ENCODE data around the gene DPYD. TPM values are rescaled to one million over a fixed set of nuclear protein-coding genes. Genes with fewer than 3 reads are reported as not detected.

DPYD gene
- total and polyA plus RNA-seq, 10 of the 15 experiments (the other 5 are each of a cell fraction or from before 2014, with no cell fraction given) = 5.7 to 23.8 (median 10.2) TPM

DNA sequence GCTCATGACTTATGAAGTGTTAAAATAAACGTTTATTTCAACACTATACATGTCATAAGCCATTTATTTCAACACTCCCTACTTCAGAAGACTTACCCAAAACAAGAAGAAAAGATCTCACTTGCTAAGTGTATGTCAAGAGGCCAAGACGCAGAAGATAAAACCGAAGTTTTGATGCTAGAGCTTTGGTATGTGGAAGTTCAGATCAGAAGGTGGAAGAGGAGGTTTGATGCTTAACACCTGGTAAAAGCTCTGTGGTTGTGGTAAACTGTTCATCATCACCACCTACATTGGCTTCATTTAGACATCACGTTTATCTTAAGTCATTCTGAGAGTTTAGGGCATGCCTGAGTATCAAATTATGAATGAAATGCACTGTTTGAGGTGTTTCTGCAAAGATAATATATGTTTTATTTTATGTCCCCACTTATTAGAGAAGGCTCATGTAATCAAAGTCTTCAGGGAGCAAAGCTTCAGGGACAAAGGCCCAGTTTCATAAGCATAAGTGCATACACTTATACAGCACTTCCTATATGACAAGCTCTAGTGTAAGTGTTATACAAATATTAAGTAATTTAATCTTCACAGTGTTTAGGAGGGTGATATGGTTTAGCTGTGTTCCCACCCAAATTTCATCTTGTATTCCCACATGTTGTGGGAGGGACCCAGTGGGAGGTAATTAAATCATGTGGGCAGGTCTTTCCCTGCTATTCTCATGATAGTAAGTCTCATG is 665.9 kb downstream of the DPYD start (continued):
- TF ChIP-seq STAT3 (IDR thresholded peaks at IDR 0.05; ENCODE audit: low read depth, low read length) (no peak), ELK1 (IDR thresholded peaks at IDR 0.05; ENCODE audit: low read depth, low read length) (no peak), NKRF (conservative IDR thresholded peaks at IDR 0.05) (no peak), RB1 (IDR thresholded peaks at IDR 0.05; ENCODE audit: borderline replicate concordance) (no peak), PAX8 (IDR thresholded peaks at IDR 0.05) (no peak), ATF7 (IDR thresholded peaks at IDR 0.05; ENCODE audit: low read depth) (peak; percentile 67), TCF12 (IDR thresholded peaks at IDR 0.05; ENCODE audit: low read depth, low read length) (peak; percentile 58; the same call in 1 of the 2 replicates), IRF4 (IDR thresholded peaks at IDR 0.05; ENCODE audit: low read depth, low read length) (no peak), SIN3A (IDR thresholded peaks at IDR 0.05; ENCODE audit: low read depth, low read length) (no peak), RUNX3 (IDR thresholded peaks at IDR 0.05; ENCODE audit: low read length) (peak; percentile 89), ZSCAN29 (IDR thresholded peaks at IDR 0.05) (no peak), RAD51 (IDR thresholded peaks at IDR 0.05) (0 out of 2 replicates have a peak, but pooled peaks have one; percentile 14), CREM (IDR thresholded peaks at IDR 0.05; ENCODE audit: low read depth) (no peak), POLR2A (IDR thresholded peaks at IDR 0.05; ENCODE audit: low read depth, low read length) (no peak), FOS (IDR thresholded peaks at IDR 0.05; ENCODE audit: borderline replicate concordance, extremely low read depth, insufficient read length) (no peak), FOXM1 (IDR thresholded peaks at IDR 0.05; ENCODE audit: low read depth, low read length) (no peak; the same call in 1 of the 2 replicates), GABPA (IDR thresholded peaks at IDR 0.05; ENCODE audit: low read depth) (no peak), RCOR1 (conservative IDR thresholded peaks at IDR 0.05; ENCODE audit: low read depth, low read length) (no peak)
- TF ChIP-seq, protein P1, sequence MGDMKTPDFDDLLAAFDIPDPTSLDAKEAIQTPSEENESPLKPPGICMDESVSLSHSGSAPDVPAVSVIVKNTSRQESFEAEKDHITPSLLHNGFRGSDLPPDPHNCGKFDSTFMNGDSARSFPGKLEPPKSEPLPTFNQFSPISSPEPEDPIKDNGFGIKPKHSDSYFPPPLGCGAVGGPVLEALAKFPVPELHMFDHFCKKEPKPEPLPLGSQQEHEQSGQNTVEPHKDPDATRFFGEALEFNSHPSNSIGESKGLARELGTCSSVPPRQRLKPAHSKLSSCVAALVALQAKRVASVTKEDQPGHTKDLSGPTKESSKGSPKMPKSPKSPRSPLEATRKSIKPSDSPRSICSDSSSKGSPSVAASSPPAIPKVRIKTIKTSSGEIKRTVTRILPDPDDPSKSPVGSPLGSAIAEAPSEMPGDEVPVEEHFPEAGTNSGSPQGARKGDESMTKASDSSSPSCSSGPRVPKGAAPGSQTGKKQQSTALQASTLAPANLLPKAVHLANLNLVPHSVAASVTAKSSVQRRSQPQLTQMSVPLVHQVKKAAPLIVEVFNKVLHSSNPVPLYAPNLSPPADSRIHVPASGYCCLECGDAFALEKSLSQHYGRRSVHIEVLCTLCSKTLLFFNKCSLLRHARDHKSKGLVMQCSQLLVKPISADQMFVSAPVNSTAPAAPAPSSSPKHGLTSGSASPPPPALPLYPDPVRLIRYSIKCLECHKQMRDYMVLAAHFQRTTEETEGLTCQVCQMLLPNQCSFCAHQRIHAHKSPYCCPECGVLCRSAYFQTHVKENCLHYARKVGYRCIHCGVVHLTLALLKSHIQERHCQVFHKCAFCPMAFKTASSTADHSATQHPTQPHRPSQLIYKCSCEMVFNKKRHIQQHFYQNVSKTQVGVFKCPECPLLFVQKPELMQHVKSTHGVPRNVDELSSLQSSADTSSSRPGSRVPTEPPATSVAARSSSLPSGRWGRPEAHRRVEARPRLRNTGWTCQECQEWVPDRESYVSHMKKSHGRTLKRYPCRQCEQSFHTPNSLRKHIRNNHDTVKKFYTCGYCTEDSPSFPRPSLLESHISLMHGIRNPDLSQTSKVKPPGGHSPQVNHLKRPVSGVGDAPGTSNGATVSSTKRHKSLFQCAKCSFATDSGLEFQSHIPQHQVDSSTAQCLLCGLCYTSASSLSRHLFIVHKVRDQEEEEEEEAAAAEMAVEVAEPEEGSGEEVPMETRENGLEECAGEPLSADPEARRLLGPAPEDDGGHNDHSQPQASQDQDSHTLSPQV (IDR thresholded peaks at IDR 0.05) = no peak
- TF ChIP-seq, protein P2, sequence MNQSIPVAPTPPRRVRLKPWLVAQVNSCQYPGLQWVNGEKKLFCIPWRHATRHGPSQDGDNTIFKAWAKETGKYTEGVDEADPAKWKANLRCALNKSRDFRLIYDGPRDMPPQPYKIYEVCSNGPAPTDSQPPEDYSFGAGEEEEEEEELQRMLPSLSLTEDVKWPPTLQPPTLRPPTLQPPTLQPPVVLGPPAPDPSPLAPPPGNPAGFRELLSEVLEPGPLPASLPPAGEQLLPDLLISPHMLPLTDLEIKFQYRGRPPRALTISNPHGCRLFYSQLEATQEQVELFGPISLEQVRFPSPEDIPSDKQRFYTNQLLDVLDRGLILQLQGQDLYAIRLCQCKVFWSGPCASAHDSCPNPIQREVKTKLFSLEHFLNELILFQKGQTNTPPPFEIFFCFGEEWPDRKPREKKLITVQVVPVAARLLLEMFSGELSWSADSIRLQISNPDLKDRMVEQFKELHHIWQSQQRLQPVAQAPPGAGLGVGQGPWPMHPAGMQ (IDR thresholded peaks at IDR 0.05; ENCODE audit: borderline replicate concordance) = no peak
- TF ChIP-seq, protein P3, sequence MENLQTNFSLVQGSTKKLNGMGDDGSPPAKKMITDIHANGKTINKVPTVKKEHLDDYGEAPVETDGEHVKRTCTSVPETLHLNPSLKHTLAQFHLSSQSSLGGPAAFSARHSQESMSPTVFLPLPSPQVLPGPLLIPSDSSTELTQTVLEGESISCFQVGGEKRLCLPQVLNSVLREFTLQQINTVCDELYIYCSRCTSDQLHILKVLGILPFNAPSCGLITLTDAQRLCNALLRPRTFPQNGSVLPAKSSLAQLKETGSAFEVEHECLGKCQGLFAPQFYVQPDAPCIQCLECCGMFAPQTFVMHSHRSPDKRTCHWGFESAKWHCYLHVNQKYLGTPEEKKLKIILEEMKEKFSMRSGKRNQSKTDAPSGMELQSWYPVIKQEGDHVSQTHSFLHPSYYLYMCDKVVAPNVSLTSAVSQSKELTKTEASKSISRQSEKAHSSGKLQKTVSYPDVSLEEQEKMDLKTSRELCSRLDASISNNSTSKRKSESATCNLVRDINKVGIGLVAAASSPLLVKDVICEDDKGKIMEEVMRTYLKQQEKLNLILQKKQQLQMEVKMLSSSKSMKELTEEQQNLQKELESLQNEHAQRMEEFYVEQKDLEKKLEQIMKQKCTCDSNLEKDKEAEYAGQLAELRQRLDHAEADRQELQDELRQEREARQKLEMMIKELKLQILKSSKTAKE (IDR thresholded peaks at IDR 0.05; ENCODE audit: low read depth, poor library complexity, severe bottlenecking) = no peak

All from GM12878 (cell line).